ENCODE measurements around the gene ADAMTSL1. TPM values are rescaled to one million over a fixed set of nuclear protein-coding genes. Genes with fewer than 3 reads are reported as not detected.

The ADAMTSL1 gene
- total and polyA plus RNA-seq, 2 of the 13 experiments (the other 11 are each of a cell fraction or from before 2014, with no cell fraction given): not detected

- CTCF ChIA-PET (ENCODE audit: low intra/inter-chr PET ratio, low total read pairs): no interaction called here
- H3K79me2 ChIP-seq (ENCODE audit: insufficient read depth, low read length): no peaks in the 10 kb centered on the region
- POLR2A ChIA-PET: no interaction called here
- 8% methylated on average over 6 of the region's 10 CpGs for WGBS (ENCODE audit: low lambda C conversion rate)
- H3K4me1 ChIP-seq (ENCODE audit: insufficient read depth, low read length): no peaks in the 10 kb centered on the region
- intact Hi-C loops (cut with micrococcal nuclease; ENCODE audit: unreplicated experiment) (no loop called here), in situ Hi-C loops (cut with HindIII; ENCODE audit: extremely low pct_ligation_motif_present, low pct_unique_long_range_greater_than_20kb) (no loop called here)
- no peak for ATAC-seq
- no peaks in the 10 kb centered on the region for H4K20me1 ChIP-seq (ENCODE audit: insufficient read depth, low read length)
- no peaks in the 10 kb centered on the region for H3K36me3 ChIP-seq (replicated peaks in 1 of 2; ENCODE audit: control insufficient read depth in 1 of 2, insufficient read depth in 2 of 2, low read length in 2 of 2)
- H3K4me3 ChIP-seq (replicated peaks in 1 of 3; ENCODE audit: insufficient read depth in 1 of 3, low read depth in 2 of 3, low read length in 3 of 3): no peak overlapping the region
- no peak for DNase-seq (ENCODE audit: low spot score)
- no TSS peak for BruUV-seq (replicated peaks)
- no peaks in the 10 kb centered on the region for H3K9me3 ChIP-seq (ENCODE audit: low read length)
- no peak for TF ChIP-seq ZNF766 (CRISPR knock-in tag; IDR thresholded peaks at IDR 0.05; ENCODE audit: borderline replicate concordance)
- TF ChIP-seq KAT7 (CRISPR knock-in tag; IDR thresholded peaks at IDR 0.05; ENCODE audit: borderline replicate concordance): no peak
- TF ChIP-seq ZC3H13 (CRISPR knock-in tag; IDR thresholded peaks at IDR 0.05): no peak
- TF ChIP-seq ZNF331 (CRISPR knock-in tag; IDR thresholded peaks at IDR 0.05): no peak
- no peak for TF ChIP-seq SIX1 (CRISPR knock-in tag; IDR thresholded peaks at IDR 0.05; ENCODE audit: borderline replicate concordance)
- TF ChIP-seq ZNF546 (CRISPR knock-in tag; conservative IDR thresholded peaks at IDR 0.05): no peak
- TF ChIP-seq ZFP91 (CRISPR knock-in tag; IDR thresholded peaks at IDR 0.05; ENCODE audit: borderline replicate concordance): no peak
- no peak for TF ChIP-seq ZNF280B (CRISPR knock-in tag; IDR thresholded peaks at IDR 0.05; ENCODE audit: borderline replicate concordance)
- H3K9ac ChIP-seq (ENCODE audit: insufficient read depth, low read depth, low read length): no peak overlapping the region
- no peaks in the 10 kb centered on the region for H3K27me3 ChIP-seq (ENCODE audit: control insufficient read depth in 1 of 2, insufficient read depth in 2 of 2, low read length in 2 of 2)
- no peak overlapping the region for H3K27ac ChIP-seq (ENCODE audit: extremely low read length, insufficient read depth, low read length)
- no peak overlapping the region for H2AFZ ChIP-seq (ENCODE audit: low read length)
- FAIRE-seq: no peak
- no peak overlapping the region for H3K4me2 ChIP-seq (ENCODE audit: low read depth, low read length)
Observed at GRCh38 chr9:18721267-18721994, 247.5 kb downstream of the ADAMTSL1 start.

Data from HepG2 (cell line).